ENCODE measurements around the gene GOLGA6L4.
"Not testable (repeated sequence)": the region's sequence is repeated elsewhere in the genome, so short reads cannot be mapped to it uniquely, and the experiment has no call there.

GRCh38 chr15:84192982-84193381, 42.6 kb upstream of the GOLGA6L4 start:
- not testable (repeated sequence) for TF ChIP-seq CTCF, POLR2A (IDR thresholded peaks at IDR 0.05)

Measured in right lobe of liver (tissue), 4 donors.